H9 (cell line): Measurements from ENCODE around the gene RPS21. TPM values are rescaled to one million over a fixed set of nuclear protein-coding genes. Genes with fewer than 3 reads are reported as not detected.

Experiments used
- DNase-seq: peaks from one replicate; pipeline ENCODE4 v3.0.0-alpha.2; 2017
- H2AFZ ChIP-seq: one replicate; pipeline ENCODE4 v1.6.1; 2013; ENCODE audit warnings: mild to moderate bottlenecking, low read length, control low read depth, moderate library complexity
- H2AK5ac ChIP-seq: 2 replicates; pipeline ENCODE4 v1.6.1; 2013; ENCODE audit warnings: low read length, control low read depth, mixed read lengths; ENCODE audit not compliant: insufficient read length
- H2BK120ac ChIP-seq: one replicate; pipeline ENCODE4 v1.6.1; 2013; ENCODE audit warnings: low read depth, mild to moderate bottlenecking, low read length, control low read depth, inconsistent platforms; ENCODE audit not compliant: poor library complexity, severe bottlenecking
- H2BK12ac ChIP-seq: 2 replicates; pipeline ENCODE4 v1.6.1; 2013; ENCODE audit warnings: low read length, control low read depth, mixed read lengths, low read depth; ENCODE audit not compliant: insufficient read length
- H2BK15ac ChIP-seq: 2 replicates; pipeline ENCODE4 v1.6.1; 2013; ENCODE audit warnings: low read depth, low read length, control low read depth
- H2BK20ac ChIP-seq: one replicate; pipeline ENCODE4 v1.6.1; 2013; ENCODE audit warnings: low read depth, mild to moderate bottlenecking, low read length, control low read depth, inconsistent platforms; ENCODE audit not compliant: poor library complexity, severe bottlenecking
- H2BK5ac ChIP-seq: 2 replicates; pipeline ENCODE4 v1.6.1; 2013; ENCODE audit warnings: low read length, control low read depth, mixed read lengths; ENCODE audit not compliant: insufficient read length
- H3K14ac ChIP-seq: 2 replicates; pipeline ENCODE4 v1.6.1; 2013; ENCODE audit warnings: low read length, control low read depth; ENCODE audit not compliant: insufficient read depth
- H3K18ac ChIP-seq: 2 replicates; pipeline ENCODE4 v1.6.1; 2013; ENCODE audit warnings: low read depth, mild to moderate bottlenecking, mixed read lengths, low read length, control low read depth; ENCODE audit not compliant: insufficient read length
- H3K23ac ChIP-seq: 2 replicates; pipeline ENCODE4 v1.6.1; 2013; ENCODE audit warnings: low read length, control low read depth, mixed read lengths, low read depth; ENCODE audit not compliant: insufficient read length
- H3K23me2 ChIP-seq: 2 replicates; pipeline ENCODE4 v1.6.1; 2013; ENCODE audit warnings: low read depth, mild to moderate bottlenecking, mixed read lengths, low read length, control low read depth; ENCODE audit not compliant: insufficient read length, poor library complexity, severe bottlenecking
- H3K27ac ChIP-seq: 2 replicates; pipeline ENCODE4 v1.5.1; 2013; ENCODE audit warnings: low read length, control low read depth, mixed read lengths, low read depth; ENCODE audit not compliant: insufficient read length
- H3K27me3 ChIP-seq: 2 replicates; pipeline ENCODE4 v1.6.1; 2013; ENCODE audit warnings: low read length, control low read depth, inconsistent platforms; ENCODE audit not compliant: insufficient read depth
- H3K4ac ChIP-seq: 2 replicates; pipeline ENCODE4 v1.6.1; 2013; ENCODE audit warnings: low read depth, mild to moderate bottlenecking, control low read depth, inconsistent platforms, low read length, moderate library complexity
- H3K4me1 ChIP-seq: 2 replicates; pipeline ENCODE4 v1.6.1; 2013; ENCODE audit warnings: low read length, control low read depth, inconsistent platforms; ENCODE audit not compliant: insufficient read depth
- H3K4me2 ChIP-seq: 2 replicates; pipeline ENCODE4 v1.6.1; 2013; ENCODE audit warnings: low read length, control low read depth, mixed read lengths; ENCODE audit not compliant: insufficient read length, insufficient read depth
- H3K56ac ChIP-seq: 2 replicates; pipeline ENCODE4 v1.6.1; 2013; ENCODE audit warnings: low read depth, mild to moderate bottlenecking, mixed read lengths, low read length, control low read depth; ENCODE audit not compliant: insufficient read length
- H3K79me1 ChIP-seq: 2 replicates; pipeline ENCODE4 v1.6.1; 2013; ENCODE audit warnings: low read depth, mild to moderate bottlenecking, moderate library complexity, low read length, control low read depth, inconsistent platforms; ENCODE audit not compliant: insufficient read depth, poor library complexity, severe bottlenecking
- H3K79me2 ChIP-seq: 2 replicates; pipeline ENCODE4 v1.6.1; 2013; ENCODE audit warnings: low read length, control low read depth, inconsistent platforms; ENCODE audit not compliant: insufficient read depth
- H3K9ac ChIP-seq: 2 replicates; pipeline ENCODE4 v1.6.1; 2013; ENCODE audit warnings: low read length, control low read depth, mixed read lengths; ENCODE audit not compliant: insufficient read length; ENCODE audit errors: extremely low read depth
- H3K9me3 ChIP-seq: one replicate; pipeline ENCODE4 v1.6.1; 2013; ENCODE audit warnings: low read depth, low read length, inconsistent platforms; ENCODE audit not compliant: control insufficient read depth
- H3T11ph ChIP-seq: one replicate; pipeline ENCODE4 v1.6.1; 2013; ENCODE audit warnings: mild to moderate bottlenecking, low read length, control low read depth, inconsistent platforms
- H4K20me1 ChIP-seq: one replicate; pipeline ENCODE4 v1.6.1; 2013; ENCODE audit not compliant: control insufficient read depth, insufficient read length, insufficient read depth
- H4K5ac ChIP-seq: 2 replicates; pipeline ENCODE4 v1.6.1; 2013; ENCODE audit warnings: low read depth, mild to moderate bottlenecking, mixed read lengths, low read length, control low read depth; ENCODE audit not compliant: insufficient read length
- H4K8ac ChIP-seq: replicated peaks from 2 replicates; pipeline ENCODE4 v1.6.1; 2013; ENCODE audit warnings: low read length, control low read depth, mixed read lengths, low read depth; ENCODE audit not compliant: insufficient read length
- H4K91ac ChIP-seq: 2 replicates; pipeline ENCODE4 v1.6.1; 2013; ENCODE audit warnings: low read depth, mild to moderate bottlenecking, moderate library complexity, mixed read lengths, low read length, control low read depth; ENCODE audit not compliant: insufficient read length
- H3K27ac Mint-ChIP-seq, 3 experiments: 2 replicates in 2 of 3; 3 replicates in 1 of 3; pipeline ENCODE4 v1.8.0; 2020 to 2021; ENCODE audit warnings: mixed read lengths in 3 of 3, mild to moderate bottlenecking in 1 of 3, moderate library complexity in 1 of 3
- H3K27me3 Mint-ChIP-seq: 2 replicates; pipeline ENCODE4 v1.8.0; 2021; ENCODE audit warnings: low read depth, mild to moderate bottlenecking, moderate library complexity, mixed read lengths
- H3K36me3 Mint-ChIP-seq, 3 experiments: 2 replicates in 2 of 3; 3 replicates in 1 of 3; pipeline ENCODE4 v1.8.0; 2020 to 2021; ENCODE audit warnings: low read depth in 3 of 3, mixed read lengths in 3 of 3; ENCODE audit not compliant: insufficient read depth in 1 of 3
- H3K4me1 Mint-ChIP-seq, 2 experiments: 2 replicates each; pipeline ENCODE4 v1.8.0; 2020; ENCODE audit warnings: mixed read lengths in 2 of 2
- H3K4me3 Mint-ChIP-seq, 2 experiments: 2 replicates in 1 of 2; 3 replicates in 1 of 2; pipeline ENCODE4 v1.8.0; 2020 to 2021; ENCODE audit warnings: mild to moderate bottlenecking in 2 of 2, mixed read lengths in 2 of 2, moderate library complexity in 1 of 2
- H3K9me3 Mint-ChIP-seq, 2 experiments: 2 replicates in 1 of 2; 3 replicates in 1 of 2; pipeline ENCODE4 v1.8.0; 2020; ENCODE audit warnings: mild to moderate bottlenecking in 2 of 2, mixed read lengths in 2 of 2, moderate library complexity in 1 of 2
- WGBS: extraction: QIAGEN DNeasy Blood & Tissue Kit; methylation state at CpG from one replicate; pipeline ENCODE4 v1.1.7; 2013; ENCODE audit warnings: missing lambda C conversion rate, low lambda C conversion rate, mixed read lengths; ENCODE audit not compliant: insufficient read length; ENCODE audit errors: extremely low coverage; 5-methylcytosine and 5-hydroxymethylcytosine counted together
- total RNA-seq: library from RNA; stranded (reverse); gene quantifications from 2 replicates; pipeline ENCODE4 v1.2.1, GENCODE V29; 2021
- TF ChIP-seq, protein P1 (sequence below): fragments of 200-600 bp; sonication (generic); conservative IDR thresholded peaks from 3 replicates; pipeline ENCODE4 v1.8.0; 2021; ENCODE audit warnings: antibody characterized with exemption, mild to moderate bottlenecking

The RPS21 gene
- total RNA-seq, 1 experiment from 2014 or later = 1,715 TPM

DNA sequence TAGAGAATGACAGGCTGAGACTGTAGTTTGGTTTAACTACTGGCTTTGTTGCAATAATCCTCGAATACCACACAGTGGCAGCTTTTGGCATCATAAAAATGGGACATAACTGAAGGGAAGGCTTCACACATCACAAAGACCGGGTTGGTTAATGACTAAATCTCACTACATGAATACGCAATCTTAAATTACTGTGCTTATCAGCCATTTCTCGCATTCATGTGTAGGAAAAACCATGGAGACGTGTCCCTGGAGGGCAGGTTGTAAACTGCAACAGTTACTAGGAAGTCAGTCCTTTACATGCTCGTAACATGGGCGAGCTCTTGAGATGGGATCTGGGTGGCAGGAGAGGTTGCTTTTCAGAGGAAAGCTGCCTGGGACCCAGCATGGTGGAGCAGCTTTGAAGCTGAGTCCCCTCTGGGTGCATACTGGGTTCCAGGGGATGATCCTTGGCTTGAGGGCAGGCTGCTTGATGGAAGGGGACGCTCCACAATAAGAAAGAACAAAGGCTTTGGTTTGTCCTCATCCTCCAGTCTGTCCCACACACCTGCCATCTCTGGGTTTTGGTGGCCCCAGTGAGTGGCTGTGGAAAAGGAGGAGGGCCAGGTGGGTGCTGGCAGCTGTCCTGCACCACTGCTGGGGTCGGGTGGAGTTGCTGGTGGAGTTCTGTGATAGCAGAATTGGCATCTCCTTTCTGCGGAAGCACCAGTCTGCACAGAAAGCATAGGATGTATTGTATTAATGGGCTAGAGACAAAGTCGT lies 2.1 kb downstream of the RPS21 start:
- Histone ChIP-seq H2BK120ac (no peak overlapping the region), H3K9me3 (no peaks in the 10 kb centered on the region), H3K27ac (no peak overlapping the region), H2BK20ac (no peak overlapping the region), H4K20me1 (no peaks in the 10 kb centered on the region), H3K79me1 (peaks cover 8% of the 10 kb centered on the region), H4K5ac (no peak overlapping the region), H2AK5ac (no peak overlapping the region), H3K14ac (no peak overlapping the region), H3K4me1 (no peaks in the 10 kb centered on the region), H2BK12ac (no peak overlapping the region), H4K8ac (no peak overlapping the region), H3K4ac (no peak overlapping the region), H3K23ac (no peak overlapping the region), H3T11ph (no peak overlapping the region), H2AFZ (no peak overlapping the region), H3K4me2 (no peak overlapping the region), H3K27me3 (no peaks in the 10 kb centered on the region), H3K18ac (no peak overlapping the region), H3K79me2 (peaks cover 10% of the 10 kb centered on the region; the same call in 1 of the 2 replicates), H3K9ac (no peak overlapping the region), H3K56ac (no peak overlapping the region), H3K23me2 (peaks cover 14% of the 10 kb centered on the region), H2BK15ac (no peak overlapping the region), H4K91ac (no peak overlapping the region), H2BK5ac (no peak overlapping the region)
- TF ChIP-seq, protein P1, sequence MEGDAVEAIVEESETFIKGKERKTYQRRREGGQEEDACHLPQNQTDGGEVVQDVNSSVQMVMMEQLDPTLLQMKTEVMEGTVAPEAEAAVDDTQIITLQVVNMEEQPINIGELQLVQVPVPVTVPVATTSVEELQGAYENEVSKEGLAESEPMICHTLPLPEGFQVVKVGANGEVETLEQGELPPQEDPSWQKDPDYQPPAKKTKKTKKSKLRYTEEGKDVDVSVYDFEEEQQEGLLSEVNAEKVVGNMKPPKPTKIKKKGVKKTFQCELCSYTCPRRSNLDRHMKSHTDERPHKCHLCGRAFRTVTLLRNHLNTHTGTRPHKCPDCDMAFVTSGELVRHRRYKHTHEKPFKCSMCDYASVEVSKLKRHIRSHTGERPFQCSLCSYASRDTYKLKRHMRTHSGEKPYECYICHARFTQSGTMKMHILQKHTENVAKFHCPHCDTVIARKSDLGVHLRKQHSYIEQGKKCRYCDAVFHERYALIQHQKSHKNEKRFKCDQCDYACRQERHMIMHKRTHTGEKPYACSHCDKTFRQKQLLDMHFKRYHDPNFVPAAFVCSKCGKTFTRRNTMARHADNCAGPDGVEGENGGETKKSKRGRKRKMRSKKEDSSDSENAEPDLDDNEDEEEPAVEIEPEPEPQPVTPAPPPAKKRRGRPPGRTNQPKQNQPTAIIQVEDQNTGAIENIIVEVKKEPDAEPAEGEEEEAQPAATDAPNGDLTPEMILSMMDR = peak; percentile 36; the same call in 2 of the 3 replicates
- Mint-ChIP-seq H3K4me1 (peaks cover 20 to 27% of the 10 kb centered on the region in 2 experiments), H3K9me3 (no peaks in the 10 kb centered on the region; a peak in 2 of 5 replicates), H3K36me3 (peaks cover 25 to 38% (median 34%) of the 10 kb centered on the region in 3 experiments; a peak in 6 of 7 replicates), H3K4me3 (peak overlapping the region; percentile 89 to 97), H3K27me3 (peaks cover 2% of the 10 kb centered on the region; the same call in 1 of the 2 replicates), H3K27ac (peak overlapping the region in 2 of 3 experiments; percentile 73 to 86; a peak in 2 of 7 replicates)
- no CpG with 5 or more reads among the region's 11 CpGs for WGBS
- no peak for DNase-seq
